Pulmonary artery endothelial cell (primary cell): ENCODE data around the gene LDLRAD4. TPM values are rescaled to one million over a fixed set of nuclear protein-coding genes. Genes with fewer than 3 reads are reported as not detected.

ENCODE experiments used
- DNase-seq: peaks from one replicate; pipeline ENCODE4 v3.0.0-alpha.2; 2011; ENCODE audit warnings: low read depth, low spot score
- total RNA-seq: library from RNA; depleted of rRNA; stranded (reverse); fragments of >200 nt; gene quantifications from 2 replicates; pipeline ENCODE4 v1.2.3, GENCODE V29; 2014

LDLRAD4 gene
- 1.5 and 1.6 TPM in 2 replicates for total RNA-seq

- no peak for DNase-seq
These were observed at the start of gene LDLRAD4 for GRCh38 chr18:13218368-13218991. TSS of gene LDLRAD4 (plus strand) at chr18:13218760.

GRCh38 chr18:13173578-13174145 lies 44.9 kb upstream of the LDLRAD4 start:
- DNase-seq, result no peak

GRCh38 chr18:13175266-13175665 lies 43.3 kb upstream of the LDLRAD4 start:
- no peak for DNase-seq

GRCh38 chr18:13175754-13176210 lies 42.8 kb upstream of the LDLRAD4 start:
- no peak for DNase-seq

- no peak for DNase-seq
These were observed 41.7 kb upstream of the LDLRAD4 start for GRCh38 chr18:13176847-13177246.

GRCh38 chr18:13178197-13178596 lies 40.4 kb upstream of the LDLRAD4 start:
- DNase-seq, result no peak

- DNase-seq, result no peak
These were observed 39.6 kb upstream of the LDLRAD4 start for GRCh38 chr18:13178976-13179375.

- no peak for DNase-seq
These were observed 38.9 kb upstream of the LDLRAD4 start for GRCh38 chr18:13179566-13180113.

- no peak for DNase-seq
These were observed 37.8 kb upstream of the LDLRAD4 start for GRCh38 chr18:13180614-13181375.

- no peak for DNase-seq
These were observed 36.8 kb upstream of the LDLRAD4 start for GRCh38 chr18:13181765-13182164.

- no peak for DNase-seq
These were observed 35.2 kb upstream of the LDLRAD4 start for GRCh38 chr18:13183359-13183758.

GRCh38 chr18:13183790-13184189 lies 34.8 kb upstream of the LDLRAD4 start:
- no peak for DNase-seq

- no peak for DNase-seq
These were observed 34.2 kb upstream of the LDLRAD4 start for GRCh38 chr18:13184396-13184795.

GRCh38 chr18:13185675-13186198 lies 32.8 kb upstream of the LDLRAD4 start:
- DNase-seq, result no peak

GRCh38 chr18:13186687-13187086 lies 31.9 kb upstream of the LDLRAD4 start:
- no peak for DNase-seq

- no peak for DNase-seq
These were observed 31.1 kb upstream of the LDLRAD4 start for GRCh38 chr18:13187498-13187897.

- no peak for DNase-seq
These were observed 27.5 kb upstream of the LDLRAD4 start for GRCh38 chr18:13191031-13191430.

GRCh38 chr18:13191779-13192178 lies 26.8 kb upstream of the LDLRAD4 start:
- DNase-seq, result no peak

- DNase-seq, result no peak
These were observed 25.6 kb upstream of the LDLRAD4 start for GRCh38 chr18:13192970-13193369.

GRCh38 chr18:13194239-13194638 lies 24.3 kb upstream of the LDLRAD4 start:
- DNase-seq, result no peak

- DNase-seq, result no peak
These were observed 19.9 kb upstream of the LDLRAD4 start for GRCh38 chr18:13198701-13199100.

- no peak for DNase-seq
These were observed 19.4 kb upstream of the LDLRAD4 start for GRCh38 chr18:13199169-13199568.
